Measurements from ENCODE around the gene LRP1B.

Gene LRP1B

DNA sequence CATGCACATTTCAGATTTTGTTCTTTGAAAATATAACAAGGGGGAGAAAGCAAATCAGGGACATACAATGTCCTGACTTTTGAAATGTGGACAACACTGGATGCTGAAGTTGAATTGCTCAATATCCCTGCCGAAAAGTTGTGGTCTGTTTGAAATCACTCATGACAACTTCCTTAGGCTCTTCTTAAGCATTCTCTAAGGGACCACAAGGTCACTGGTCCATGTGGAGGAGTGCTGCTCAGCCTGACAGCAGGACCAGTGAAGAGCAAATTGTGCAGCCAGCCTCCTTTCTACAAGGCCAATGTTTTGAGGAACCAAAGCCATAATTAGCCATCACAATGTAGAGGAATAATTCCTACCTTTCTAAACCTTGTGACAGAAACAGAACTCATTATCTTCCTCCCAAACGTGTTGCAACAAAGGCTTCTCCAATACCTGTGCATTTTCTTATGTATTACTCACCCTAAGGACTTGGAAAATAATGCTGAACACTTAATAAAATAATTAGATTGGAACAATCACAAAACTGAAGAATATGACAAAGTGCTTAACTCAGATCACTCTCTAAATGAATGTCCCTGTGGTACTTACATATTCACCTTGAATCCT is 1873.0 kb downstream of the LRP1B start:
- DNase-seq, result no peak

DNA sequence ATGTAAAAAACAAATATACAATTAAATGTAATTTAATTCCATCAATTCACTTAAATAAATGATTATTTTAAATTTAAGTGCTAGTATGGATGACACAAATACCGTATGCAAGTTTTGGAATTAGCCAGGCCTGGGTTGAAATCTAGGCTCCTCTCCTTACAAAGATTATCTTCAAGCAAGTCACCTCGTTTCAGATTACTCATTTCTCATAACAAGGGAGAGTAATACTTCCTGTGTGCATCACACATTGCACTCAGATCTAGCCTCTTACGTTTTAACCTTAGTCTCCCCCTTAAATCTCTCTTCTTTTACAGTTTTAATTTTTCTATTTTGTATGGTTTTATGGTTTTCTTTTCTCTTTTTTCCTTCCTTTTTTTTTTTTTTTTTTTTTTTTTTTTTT is 1874.7 kb downstream of the LRP1B start:
- DNase-seq, result no peak

DNA sequence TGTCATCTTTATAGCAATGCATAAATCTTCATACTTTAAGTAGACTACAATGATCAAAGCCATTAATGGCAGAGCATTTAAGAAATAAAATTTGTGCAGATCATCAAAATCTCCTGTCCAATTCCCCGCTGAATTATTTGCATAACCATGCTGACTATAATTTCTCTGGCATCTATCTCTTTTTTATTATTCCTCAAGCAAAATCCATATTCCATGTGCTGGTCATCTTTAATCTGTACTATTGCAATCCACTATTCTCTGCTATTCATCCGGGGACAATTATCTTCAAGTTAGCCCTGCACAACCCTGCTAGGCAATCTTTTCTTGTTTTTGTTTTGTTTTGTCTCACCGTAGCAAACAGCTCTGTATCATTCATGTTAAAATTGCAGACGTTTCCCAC is 1881.0 kb downstream of the LRP1B start:
- no peak for DNase-seq

DNA sequence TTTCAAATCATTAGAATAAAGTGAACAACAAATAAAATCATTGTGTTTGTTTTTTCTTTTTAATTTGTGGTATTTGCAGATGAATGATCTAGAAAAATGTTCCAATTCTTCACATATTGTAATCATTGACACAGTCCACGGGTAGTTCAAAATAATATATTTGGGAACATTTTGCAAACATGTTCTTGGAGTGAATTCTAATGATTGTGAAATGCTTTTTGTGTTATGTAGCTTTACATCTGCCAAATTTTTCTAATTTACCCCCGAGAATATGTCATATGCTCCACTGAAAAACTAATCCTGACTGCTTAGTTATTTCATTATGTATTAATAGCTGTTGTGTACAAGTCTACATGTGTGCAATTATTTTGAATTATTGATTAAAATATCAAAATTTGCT is 1882.2 kb downstream of the LRP1B start:
- no peak for DNase-seq

DNA sequence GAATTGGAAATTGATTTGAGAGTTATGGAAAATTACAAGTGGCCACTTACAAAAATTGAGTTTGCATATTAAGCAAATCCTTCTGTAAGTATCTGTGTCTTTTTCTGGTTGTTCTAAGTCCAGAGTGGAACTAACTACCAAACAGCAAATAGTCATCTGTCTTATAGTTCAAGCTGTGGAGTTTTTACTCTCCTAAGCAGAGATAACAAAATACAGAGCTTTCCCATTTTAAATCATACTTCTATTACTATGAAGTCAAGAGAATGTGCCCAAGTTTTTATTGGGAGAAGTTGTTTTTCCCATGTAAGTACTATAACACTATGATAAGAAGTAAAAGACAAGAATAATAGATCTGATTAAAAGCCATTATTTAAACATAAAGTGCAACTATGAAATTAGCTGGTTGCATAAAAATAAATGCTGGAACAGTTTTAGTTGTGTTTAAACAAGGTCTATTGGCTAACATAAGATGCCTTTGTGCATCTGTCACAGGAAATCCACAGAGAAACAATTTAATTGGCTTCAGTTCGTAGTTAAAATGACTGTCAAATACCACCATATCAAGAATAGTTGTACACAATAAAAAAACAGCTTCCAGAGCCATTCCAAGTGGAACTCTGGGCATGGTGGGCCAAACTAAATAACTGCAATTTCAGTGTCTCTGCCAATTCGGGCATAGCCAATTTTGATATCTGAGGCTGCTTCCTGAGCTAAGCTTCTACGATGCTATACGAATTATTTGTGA is 1883.2 kb downstream of the LRP1B start:
- DNase-seq, result no peak

DNA sequence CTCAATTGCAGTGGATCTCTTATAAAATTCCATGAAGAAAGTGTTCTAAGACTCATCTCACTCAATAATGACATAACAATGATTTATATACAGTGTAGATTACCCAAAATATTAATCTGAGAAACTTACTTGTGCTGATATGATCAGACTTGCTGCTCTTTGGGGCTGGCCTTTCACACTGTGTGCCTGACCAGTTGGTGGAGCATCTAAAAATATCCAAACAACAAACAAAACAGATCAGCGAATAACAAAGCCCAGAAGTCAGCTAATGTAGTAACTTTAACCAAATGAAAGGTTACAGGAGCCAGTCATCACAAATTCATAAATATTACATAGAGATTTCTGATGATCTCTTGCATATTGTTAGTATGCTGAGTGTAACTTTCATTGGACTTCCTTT is 1883.9 kb downstream of the LRP1B start:
- DNase-seq, result no peak

DNA sequence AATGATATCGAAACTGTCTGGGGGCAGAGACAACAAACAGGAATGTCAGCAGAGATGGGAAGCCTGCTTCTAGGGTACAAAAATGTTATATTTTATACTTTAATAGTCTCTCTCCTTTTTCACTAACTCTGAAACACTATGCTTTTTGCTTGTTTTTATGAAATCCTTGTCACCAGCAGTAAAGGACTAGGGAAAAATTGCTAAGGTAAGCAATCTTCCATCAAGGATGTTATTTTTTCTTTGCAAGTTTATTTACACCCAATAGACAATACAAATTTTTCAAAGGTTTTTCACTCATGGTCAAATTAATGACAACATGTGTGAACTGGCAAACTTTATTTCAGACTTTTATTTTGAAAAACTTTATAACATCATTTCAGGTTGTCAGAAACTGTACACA is 1884.8 kb downstream of the LRP1B start:
- DNase-seq, result no peak

DNA sequence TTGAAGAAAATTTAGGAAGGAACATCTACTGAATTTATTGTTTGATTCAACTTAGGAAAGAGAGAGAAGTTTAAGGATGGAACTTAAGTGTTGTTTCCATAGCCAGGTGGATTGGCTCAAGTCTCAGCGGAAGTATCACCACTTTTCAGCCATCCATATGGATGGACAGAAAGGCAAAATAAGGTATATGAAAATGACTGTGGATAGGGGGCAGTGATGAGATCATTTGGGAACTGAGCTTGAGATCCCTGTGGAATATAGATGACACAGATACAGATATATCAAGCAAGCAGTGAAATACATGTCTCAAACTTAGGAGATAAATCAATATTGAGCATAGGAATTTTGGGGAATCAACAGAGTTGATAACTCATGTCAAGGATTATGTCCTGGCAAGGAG is 1887.9 kb downstream of the LRP1B start:
- DNase-seq, result no peak

DNA sequence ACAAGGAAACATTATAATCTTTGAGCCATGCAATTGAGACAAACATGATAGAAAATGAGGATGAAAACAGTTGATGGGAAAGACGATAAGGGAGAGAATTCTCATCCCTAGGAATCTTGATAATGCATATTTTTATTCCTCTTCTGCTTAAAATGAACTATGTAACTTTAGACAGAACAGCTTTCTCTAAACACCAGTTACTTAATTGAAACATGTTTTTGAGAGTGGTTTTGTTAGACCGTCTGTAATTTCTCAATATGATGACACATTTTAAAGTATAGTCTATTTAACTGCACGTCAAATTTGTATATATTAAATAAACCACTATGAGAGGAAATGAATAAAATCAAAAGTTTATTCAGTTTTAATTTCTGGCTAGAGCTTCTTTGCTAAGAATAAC is 1896.7 kb downstream of the LRP1B start:
- DNase-seq, result no peak

DNA sequence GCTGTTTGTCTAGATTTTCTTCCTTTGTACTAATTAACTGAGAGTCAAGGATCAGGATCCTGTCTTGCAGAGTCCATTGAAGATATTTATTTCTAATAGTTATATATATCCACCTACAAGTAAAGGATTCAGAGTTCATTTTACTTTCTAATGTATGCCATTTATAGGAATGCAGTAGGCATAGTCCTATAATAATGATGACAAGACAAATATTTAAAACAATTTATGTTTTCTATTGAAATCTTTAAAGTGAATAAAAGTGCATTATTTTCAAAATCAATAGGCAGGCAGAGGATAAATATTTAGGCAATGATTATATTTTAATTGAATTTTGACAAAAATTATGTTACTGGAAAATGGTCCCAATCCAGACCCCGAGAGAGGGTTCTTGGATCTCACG is 1919.9 kb downstream of the LRP1B start:
- DNase-seq, result no peak

DNA sequence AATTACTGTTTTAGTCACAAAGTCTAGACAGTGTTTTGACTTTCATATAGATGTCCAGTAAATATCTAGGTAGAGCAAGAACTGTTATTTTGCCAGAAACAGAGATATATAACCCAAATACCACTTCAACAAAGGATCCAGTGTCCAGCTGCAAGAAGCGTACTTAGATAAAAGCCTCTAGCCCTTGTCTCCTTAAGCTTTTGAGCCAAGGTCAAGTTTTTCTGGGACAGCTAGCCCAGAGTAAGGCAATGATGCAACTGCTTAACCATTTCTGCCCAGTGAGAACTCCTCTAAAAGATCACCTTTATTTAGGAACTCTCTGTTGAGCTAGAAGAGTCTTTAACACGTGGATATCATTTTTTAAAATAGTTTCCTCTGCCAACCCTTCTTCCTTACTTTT is 1925.7 kb downstream of the LRP1B start:
- DNase-seq, result no peak

DNA sequence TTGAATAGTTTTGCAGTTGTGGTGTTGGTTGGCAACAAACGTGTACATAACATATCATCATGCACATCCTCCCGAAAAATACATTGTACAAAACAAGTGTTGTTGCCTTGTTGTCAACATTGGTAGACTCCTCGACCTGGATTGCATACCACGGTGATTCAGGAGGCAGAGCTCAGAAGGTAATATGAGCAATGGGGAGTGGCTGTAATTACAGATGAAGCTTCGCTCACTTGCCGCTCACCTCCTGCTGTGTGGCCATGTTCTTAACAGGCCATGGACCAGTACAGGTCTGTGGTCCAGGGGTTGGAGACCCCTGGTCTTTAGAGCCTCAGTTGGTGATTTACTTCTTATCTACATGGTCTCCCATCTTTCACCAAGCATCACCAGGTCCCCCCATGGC is 1927.5 kb downstream of the LRP1B start:
- DNase-seq, result no peak

DNA sequence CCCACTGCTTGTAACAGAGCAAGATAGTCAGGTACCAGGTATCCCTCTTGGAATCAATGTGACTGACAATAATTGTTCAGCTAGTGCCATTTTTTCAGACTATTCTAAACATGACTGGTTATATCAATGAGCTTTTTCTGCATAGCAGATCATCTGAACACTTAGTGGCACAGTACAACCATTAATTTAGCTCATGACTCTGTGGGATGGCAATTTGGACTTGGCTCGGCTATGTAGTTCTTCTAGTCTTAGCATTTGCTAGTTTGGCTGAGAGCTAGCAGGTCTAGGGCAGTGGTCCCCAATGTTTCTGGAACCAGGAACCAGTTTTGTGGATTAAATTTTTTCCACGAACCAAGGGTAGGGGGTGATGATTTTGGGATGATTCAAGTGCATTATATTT is 1929.2 kb downstream of the LRP1B start:
- DNase-seq, result no peak

DNA sequence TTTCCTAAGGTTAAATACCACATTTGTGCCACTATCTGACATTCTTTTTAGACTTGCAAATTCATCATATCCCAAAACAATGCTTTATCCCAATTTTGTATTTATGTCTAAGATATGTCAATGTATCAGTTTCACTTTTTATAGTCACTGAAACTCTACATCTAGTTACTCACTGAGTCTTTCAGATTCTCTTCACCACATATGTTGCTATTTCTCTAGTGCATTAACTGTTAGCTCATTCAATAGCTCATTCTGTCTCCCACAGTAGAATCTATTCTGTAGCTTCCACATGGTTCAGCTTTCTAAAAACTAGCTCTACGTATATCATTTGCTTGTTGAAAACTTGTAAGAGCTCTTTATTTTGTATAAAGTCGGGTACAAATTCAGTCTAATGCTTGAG is 1930.1 kb downstream of the LRP1B start:
- no peak for DNase-seq

DNA sequence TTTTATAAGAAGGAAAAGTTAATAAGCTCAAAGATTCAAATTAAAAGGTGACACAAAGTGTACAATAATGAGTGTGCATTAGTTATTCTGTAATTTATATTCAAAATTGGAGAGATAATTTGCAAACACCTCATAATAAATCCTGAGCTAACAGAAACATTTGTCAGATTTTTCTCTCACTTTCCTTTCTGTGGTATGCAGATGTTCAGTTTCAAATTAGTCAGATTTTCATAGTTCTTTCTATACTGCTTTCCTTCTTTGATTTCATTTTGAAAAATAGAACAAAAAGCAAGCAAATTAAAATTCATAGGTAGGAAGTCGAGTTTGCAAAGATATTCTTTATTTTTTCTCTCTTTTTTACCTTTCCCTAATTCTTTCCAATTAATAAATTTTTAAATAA is 1930.5 kb downstream of the LRP1B start:
- DNase-seq, result no peak

DNA sequence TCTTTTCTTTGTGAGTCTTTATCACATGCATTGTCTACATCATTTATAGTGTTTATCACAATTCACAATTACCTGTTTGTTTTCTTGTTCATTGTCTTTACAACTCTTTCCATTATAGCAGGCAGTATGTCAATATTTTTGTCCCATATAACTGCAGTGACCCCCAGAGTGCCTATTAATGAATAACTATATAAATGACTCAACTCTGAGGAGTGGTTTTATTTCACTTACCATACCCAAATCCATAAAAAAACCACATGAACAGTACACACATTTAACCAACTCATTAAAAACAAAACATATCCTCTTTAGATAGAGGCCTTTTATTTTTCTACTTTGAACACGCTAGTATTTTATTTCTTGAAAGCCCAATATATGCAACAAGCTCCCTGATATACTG is 1931.5 kb downstream of the LRP1B start:
- DNase-seq, result no peak

DNA sequence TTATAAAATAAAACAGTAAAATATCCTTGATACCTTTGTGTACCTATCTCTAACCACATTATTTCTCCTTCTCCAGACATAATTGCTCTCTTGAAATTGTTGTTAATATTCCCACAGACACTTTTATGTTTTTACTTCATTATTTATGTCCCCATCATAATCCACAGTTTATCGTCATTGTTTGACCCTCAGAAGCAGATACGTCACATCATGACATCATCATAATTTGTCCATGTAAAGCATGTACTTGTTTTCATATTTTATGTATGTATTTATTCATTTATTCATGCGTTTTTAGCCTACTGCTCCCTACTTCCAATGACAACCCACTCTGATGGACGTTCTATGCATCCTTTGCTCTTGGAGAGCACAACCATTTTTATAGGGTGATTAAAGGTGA is 1943.7 kb downstream of the LRP1B start:
- no peak for DNase-seq

DNA sequence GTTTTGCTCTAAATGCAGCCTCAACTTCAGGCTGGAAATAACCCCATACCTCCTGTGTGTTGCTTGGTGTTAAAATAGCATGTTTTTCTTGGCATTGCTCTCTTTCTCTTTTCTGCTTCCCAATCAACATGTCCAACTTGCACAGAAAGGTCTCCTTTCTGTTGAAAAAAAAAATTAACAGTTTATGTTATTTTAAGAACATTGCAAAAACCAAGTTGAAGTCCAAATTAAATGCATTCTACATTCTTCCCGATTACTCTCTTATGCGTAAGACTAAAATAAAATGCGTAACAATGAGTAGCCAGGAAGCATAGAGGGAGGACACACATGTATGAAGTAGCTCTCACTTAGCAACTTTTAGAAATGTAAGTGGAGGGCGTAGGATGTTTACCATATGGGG is 1944.5 kb downstream of the LRP1B start:
- no peak for DNase-seq

DNA sequence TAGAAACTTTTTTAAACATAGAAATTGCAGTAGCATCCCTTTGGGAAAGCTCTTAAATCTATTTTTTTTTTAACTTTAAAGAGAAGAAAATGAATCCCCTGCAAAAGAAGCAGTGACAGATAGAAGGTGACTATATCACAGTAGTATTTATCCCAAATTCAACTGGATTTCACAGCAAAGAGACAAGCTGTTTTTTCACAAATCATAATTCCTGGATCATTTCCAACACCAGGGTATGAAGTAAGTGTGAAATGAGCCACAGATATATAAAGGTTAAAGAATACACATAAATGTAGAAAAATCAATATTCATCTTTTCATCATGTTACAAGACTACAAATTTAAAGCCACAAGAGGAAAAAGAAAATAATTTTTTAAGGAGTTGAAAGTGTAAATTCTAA is 1945.7 kb downstream of the LRP1B start:
- no peak for DNase-seq

DNA sequence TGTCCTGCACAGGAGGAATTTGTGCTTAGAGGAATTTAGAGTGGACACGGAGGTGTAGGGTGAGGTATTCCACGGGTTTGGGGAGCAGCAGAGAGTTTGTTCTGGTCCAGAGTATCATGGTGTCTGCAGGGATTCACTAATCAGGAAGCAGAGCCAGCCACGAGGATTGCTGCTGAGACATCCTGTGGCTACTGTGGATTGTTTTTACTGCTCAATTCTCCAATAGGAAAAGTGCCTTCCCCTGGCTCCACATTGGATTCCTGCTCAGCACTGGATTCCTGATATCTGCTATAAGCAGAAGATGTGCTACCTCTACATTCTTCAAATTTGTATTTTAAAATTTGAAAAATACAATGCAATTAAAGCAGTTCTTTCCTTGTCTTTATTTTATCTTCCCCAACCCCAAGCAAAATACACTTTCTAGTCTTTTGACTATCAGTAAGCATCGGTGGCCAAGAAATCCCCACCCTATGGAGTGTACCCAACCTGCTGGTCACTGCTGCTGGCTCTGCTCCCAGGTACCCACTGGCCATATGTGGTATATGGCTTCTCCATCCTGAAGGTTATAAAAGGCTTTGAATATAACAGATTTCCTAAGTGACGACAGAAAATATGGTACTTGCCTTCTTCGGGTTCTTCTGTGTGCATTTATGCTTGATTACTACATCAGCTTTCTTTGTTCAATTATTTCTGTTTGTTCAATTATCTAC is 1947.6 kb downstream of the LRP1B start:
- no peak for DNase-seq

Measured in activated T-cell treated with anti-CD3 and anti-CD28 coated beads, Interleukin-2, amount 50 U/mL, for 48 hours (primary cell).